Measurements from ENCODE around the gene KDF1.

KDF1 gene

DNA sequence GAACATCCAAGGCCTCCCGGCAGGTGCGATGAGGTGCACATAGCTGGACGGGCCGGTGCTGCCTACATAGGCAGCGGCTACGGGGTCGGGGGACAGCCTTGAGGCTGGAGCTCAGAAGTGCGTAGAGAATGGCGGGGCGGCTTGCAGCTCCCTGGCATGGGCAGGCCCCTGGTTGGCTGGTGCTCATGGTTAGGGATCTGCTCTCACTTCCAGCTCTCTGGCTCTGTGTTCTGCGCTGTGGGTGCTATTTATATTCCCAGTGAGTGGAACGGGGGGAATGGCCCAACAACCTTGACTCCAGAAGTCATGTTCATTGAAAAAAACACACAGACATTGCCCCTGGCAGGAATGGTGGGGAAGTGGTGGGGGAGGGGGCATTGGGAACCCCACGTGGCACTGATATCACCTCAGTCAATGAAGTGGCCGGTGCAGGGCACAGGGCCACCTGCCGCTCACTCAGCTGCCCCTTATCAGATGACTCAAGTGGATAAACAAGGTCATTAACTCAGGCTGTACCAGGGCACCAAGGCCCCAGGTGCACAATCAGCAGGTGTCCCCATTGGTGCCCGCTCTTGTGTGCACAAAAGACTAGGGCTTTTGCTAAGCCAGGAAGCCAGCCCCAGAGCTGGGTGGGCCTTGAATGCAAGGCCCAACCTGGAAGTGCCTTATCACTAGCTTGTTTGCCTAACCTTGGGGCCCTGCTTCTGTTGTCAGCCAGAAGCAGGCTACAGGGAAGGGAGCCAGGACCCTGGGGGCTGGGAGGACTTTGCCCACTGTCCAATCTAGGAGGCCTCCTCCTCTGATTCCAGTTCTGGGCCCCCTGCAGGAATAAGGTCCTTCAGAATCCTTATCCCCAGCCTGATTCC is 46.3 kb downstream of the KDF1 start, which contains the start of gene NR0B2:
Gene NR0B2, minus strand, starts transcription at position 222 of the 866 bp plus-strand sequence. Its CDS starts 35 bp downstream, at position 187.
- no peak for DNase-seq

DNA sequence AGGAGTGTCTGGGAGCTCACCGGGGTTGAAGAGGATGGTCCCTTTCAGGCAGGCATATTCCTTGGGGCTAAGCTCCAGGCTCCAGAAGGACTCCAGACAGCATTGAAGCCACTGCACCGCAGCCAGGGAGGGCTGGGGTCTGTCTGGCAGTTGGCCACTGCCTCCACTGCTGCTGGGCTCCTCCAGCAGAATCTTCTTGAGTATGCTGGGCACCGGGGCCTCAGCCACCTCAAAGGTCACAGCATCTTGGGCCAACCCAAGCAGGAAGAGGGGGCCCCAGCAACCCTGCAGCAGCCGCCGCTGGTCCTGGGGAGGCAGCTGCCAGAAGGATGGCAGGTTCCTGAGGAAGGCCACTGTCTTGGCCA is 46.9 kb downstream of the KDF1 start:
- DNase-seq, result no peak

DNA sequence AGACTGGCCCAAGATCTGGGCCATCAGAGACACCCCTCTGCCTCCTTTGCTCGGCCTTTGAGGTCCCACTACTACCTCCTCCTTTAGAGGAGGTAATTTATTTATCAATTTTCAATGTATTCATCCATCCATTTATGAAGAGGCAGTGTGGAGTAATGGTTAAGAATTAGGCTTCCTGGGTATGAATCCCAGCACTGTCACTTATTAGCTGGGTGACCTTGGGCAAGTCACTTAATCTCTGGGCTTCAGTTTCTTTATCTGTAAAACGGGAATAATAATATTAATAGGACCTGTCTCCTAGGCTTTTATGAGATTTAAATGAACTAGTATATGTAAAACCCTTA is 48.1 kb downstream of the KDF1 start:
- DNase-seq, result no peak

DNA sequence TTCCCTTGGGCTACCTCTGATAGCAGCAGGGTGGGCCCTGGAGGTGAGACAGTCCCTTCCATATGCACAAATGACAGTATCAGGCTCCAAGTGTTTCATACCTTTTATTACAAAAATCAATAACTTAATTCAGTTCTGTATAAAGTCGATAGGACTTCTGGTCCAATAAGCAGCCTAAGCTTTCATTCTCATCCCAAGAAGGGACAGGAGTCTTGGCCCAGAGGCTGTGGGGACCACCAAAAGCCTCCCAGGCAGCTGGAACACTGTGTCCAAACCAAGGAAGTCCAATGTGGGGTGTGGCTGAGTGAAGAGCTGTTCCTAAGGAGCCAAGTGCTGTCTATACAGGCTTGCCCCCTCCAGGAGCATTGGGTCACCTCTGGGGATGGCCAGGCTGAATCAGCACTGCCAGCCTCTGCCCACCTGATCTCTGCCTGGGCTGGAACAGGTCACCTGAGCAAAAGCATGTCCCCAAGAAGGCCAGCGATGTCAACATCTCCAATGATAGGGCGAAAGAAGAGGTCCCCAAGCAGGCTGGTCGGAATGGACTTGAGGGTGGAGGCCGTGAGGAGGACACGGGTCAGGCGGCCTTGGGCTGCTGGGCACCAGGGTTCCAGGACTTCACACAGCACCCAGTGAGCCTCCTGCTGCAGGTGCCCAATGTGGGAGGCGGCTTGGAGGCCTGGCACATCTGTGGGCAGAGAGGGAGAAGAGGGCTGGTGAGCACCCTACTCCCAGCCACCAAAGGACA is 48.7 kb downstream of the KDF1 start:
- DNase-seq, result no peak

DNA sequence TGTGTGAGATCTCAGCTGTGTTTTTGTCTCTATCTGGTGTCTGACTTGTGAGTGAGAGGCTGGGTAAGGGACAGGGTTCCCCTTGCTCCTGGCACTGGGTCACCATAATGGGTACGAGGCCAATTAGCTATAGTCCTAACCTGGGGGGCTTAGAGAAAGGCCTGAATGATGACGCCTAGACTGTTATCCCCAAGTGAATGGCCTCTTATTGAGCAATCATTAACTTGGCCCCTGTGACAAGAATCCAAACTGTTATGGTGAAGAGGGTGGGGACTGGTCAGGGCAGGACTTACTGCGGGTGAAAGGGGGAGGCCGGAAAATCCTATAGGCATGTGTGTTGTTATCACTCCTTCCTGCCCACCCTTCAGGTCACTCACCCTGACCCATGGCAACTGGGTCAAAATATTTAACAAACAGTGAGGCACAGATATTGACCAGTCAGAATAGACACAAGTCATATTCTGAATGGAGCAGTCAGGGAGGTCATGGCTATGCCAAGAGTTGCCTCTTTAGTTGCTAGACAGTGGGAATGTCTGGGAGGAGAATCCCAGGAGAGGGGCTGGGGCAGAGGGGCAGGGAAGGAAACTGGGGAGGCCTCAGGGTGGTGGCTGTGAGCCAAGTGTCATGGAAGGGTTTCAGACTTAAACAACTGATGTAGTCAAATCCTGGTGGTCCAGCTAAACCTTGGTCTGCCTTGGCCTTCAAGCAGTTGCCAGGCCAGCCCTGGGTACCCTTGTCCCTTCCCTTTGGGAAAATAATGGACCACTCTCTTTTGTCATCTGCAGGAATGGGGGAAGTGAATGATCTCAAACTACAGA is 49.7 kb downstream of the KDF1 start:
- no peak for DNase-seq

DNA sequence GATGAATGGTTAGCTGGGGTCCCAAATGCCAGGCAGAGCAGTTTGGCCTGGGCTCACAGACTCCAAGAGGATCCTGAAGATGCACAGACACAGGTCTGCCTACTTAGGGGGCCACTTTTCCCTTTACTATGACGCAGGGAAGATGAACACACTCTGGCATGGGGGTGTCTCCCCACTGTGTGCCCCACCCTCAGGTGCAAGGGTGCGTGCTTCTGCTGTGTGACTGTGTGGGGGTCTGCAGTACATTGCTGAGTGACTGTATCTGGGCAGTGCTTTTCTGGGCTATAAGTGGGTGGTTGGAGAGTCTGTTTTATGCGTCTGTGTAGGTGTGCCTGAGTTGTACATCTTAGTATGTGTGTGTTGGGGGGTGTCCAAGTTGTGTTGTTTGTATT is 50.3 kb downstream of the KDF1 start:
- no peak for DNase-seq

DNA sequence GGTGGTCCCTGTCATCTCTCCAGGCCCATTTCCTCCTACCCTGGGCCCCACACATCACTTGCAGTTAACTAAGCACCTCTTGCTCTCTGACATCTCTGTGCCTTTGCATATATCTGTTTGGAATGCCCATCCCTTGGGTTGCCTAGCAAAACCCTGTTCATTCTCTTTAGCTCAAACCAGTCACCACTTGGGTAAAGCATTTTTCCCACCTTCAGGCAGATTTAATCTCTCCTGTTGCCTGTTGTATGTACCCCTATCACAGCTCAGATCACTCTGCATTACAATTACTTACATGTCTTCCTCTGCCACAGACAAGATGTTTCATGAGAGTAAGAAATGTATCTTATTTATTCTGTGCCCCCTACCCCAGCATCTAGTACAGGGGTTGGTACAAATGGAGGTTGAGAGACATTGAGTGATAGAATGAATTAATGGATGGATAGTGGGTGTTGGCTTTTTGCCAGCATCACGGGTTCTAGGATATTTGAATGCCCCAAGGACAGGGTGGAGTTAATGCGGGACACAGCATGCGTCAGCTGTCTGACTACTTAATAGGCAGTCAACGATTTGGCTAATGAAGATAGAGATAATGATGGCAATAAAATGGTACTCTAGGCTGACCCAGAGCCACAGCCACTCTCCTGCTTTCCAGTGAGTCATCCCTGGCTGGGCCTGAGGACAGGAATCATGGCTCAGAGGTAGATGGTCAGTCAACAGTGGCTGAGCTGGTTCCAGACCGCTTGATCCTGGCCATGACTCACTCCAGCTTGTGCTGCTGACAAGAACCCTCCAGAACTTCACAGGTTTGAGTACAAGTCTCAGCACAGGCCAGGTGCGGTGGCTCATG is 53.0 kb downstream of the KDF1 start:
- DNase-seq, result no peak

DNA sequence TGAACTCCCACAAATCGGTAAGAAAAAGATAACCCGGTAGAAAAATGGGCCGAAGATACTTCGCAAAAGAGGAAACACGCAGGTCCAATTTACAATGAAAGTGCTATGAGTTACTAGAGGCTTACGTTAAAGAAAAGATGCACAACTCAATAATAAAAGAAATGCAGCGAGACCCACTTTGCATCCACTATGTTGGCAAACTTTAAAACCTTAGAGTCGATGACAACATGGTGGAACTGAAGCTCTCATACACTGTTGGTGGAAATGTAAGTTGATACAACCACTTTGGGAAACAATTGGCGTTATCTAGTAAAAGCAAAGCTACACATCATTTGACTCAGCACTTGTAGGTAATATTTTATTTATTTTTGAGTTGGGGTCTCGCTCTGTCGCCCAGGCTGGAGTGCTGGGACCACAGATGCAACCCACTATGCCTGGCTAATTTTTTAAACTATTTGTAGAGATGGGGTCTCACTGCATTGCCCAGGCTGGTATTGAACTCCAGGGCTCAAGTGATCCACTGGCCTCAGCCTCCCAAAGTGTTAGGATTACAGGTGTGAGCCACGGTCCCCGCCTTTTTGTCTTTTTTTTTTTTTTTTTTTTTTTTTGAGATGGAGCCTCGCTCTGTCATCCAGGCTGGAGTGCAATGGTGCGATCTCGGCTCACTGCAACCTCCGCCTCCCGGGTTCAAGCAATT is 59.3 kb downstream of the KDF1 start:
- no peak for DNase-seq

DNA sequence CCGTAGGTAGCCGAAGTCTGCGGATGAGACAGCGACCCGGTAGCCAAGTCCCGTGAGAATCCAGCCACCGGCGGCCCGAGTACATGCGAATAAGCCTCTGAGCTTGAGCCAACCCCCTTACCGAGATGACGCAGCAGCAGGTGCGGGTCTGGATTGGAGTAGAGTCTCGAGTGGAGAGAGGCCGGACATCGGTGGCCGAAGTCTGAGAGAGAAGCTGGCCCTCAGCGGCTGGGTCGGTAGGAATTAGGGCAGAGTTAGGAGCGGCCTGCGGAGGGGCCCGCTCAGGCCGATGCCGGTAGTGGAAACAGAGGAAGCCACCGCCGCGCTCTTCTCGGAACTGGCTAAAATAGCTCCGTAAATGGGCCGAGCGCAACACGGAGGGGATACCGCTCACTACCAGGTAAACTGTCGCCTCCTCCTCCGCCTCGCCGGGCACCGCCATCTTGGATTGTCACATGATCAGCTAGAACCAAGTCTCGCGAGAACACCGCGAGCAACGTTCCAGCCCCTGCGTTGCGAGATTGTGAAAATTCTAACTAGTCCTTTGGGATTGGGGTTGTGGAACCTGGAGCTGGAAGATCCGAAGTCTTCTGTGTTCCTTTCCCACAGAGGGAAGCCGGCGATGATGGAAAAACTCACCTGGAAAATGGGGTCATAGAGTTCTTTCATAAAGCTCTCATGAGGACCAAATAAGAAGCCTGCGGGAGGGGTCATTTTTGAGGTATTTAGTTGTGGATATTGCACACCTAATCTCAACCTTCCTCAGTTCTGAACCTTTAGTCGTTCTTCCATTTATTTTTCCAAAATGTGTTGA is 60.1 kb downstream of the KDF1 start, which contains the start of gene GPATCH3:
Gene GPATCH3, minus strand, starts transcription at position 467 of the 814 bp plus-strand sequence. Its CDS starts 25 bp downstream, at position 442.
- peak; percentile 87 for DNase-seq

Measured in activated naive CD4-positive, alpha-beta T cell treated with anti-CD3 and anti-CD28 coated beads, Interleukin-2, amount 50 U/mL, for 16 hours (primary cell).